Activated CD4-positive, CD25-positive, alpha-beta regulatory T cell treated with anti-CD3 and anti-CD28 coated beads, Interleukin-2, amount 50 U/mL, for 72 hours (primary cell): ENCODE results near the gene SLN.
A peak's percentile ranks its signal among the peaks of the same experiment; 100 is the strongest.

ENCODE experiments used
- DNase-seq: peaks from one replicate; pipeline ENCODE4 v3.0.0; 2021

The SLN gene

DNA sequence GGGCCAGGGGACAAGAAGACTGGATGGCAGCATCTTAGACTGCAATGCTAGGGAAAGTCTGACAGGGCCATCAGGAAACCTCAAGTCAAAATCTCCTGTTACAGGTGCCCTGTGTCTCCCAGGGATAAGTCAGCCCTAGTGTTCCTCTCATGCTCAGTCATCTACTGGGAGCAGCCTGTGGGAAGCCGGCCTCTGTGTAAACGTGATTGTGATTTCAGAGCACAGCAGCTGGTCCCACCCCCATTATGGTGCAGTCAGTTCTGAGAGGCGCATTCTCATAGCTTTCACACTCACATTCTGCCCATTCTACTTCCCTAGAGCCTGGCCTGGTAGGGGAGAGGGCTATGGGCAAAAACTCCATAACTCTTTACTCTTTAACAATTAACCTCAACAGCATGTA is 7.2 kb upstream of the SLN start:
- DNase-seq = no peak

DNA sequence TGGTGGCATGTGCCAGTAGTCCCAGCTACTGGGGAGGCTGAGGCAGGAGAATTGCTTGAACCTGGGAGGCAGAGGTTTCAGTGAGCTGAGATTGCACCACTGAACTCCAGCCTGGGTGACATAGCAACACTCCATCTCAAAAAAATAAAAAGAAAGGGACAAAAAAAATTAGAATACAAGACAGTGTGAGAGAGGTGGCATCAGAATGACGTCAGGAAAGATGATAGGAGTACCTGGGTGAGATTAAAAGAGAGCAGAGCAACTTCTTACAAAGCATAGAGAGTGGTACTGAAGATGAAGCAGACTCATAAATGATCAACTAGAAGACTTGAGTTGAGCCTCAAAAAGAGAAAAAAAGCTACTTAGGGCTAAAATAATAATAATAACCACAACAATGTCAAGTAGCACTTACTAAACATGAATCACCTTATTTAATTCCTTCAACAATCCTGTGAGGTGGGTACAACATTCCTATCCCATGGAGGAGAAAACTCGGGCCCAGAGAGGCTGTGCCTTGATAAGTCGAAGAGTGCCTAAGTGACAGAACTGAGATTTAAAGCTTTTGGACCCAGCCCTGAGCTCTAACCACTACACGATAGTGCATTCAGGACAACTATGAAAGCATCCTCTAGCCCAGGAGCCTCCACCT is 5.2 kb upstream of the SLN start:
- DNase-seq = no peak

DNA sequence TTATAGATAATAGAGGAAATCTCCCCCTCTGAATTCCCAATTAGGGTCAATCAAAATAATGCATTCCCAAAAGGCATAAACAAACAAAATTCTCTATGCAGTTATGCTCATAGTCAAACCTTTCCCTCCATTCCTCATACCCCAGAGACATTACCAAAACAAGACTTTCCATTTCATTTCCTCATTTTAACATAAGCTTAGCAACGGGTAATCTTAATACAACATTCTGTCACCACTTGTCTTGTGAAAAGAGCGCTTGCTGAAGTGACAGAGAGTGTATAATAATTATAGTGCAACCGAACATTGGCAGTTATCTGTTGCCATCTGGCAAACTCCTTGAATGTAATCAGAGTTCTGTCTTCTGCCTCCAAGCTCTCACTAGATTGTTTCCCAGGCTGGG is 1.2 kb upstream of the SLN start:
- no peak for DNase-seq

DNA sequence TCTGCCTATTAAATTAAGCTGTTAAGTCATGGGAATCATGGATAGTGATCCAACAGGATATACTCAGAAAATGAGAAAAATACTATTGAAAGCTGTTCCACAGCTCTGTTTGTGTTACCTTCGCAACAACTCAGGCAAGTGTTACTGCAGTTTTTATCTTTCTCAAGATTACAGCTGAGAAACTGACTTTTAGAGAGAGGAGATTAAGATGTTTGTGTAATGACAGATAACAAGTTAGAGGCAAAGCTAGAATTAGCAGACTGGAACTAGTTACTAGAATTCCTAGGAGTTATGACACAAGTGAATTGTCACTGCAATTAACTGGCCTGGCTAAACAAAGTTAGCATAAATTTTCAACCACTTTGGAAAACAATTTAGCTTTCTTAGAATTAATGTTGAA is 1.6 kb downstream of the SLN start:
- no peak for DNase-seq

DNA sequence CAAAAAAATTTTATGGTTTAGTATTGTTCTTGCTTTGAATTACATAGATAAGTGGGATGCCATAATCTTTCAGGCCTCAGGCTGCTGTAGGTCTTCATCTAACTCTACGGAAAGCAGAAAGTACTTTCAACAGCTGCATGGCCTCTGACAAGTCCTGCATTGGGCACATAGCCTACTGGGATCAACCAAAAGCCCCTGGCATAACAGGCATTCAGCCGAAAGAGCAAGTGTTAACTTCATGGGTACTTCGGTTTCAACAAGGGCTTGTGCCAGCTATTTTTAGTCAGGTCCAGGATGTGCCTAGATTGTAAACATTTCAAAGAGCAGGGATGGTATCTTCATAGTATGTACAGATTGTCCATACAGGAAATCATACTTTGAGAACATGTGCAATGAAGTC is 3.1 kb downstream of the SLN start:
- no peak for DNase-seq

DNA sequence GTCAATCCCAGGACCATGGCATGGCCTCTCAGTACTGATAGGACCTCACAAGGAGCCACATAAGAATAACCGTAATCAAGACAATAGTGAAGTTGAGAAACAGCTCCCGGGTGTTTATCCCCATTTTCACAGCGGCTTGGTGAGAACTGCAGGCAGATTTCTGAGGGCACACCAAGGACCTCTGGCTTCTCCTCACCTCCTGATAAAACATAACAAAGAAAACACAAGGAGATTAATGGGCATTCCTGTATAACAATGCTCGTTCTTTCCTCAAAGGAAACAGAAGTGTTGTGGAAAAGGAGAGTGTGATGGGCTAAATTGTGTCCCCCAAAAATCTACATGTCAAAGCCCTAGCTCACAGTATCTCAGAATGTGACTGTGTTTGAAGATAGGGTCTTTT is 4.0 kb downstream of the SLN start:
- DNase-seq = no peak

DNA sequence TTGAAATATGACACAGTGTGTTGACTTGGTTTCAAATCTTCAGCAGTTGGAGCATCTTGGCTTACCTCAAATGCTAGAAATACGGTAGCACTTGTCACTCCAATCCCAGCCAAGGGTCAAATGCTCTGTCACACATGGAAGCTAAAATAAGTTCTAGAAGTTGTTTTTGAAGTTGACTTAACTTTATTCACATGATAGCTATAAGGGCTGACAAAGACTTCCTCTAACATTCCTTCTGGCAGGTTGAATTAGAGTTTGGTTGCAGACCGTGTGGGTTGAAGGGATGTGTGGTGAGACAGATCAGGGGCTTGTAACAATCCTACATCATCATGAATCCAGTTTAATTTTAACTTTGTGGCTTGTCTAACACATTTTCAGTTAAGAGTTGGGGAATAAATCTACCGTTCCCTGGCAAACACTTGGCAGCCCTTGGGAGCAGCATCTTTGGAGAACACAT is 4.6 kb downstream of the SLN start:
- DNase-seq = no peak

DNA sequence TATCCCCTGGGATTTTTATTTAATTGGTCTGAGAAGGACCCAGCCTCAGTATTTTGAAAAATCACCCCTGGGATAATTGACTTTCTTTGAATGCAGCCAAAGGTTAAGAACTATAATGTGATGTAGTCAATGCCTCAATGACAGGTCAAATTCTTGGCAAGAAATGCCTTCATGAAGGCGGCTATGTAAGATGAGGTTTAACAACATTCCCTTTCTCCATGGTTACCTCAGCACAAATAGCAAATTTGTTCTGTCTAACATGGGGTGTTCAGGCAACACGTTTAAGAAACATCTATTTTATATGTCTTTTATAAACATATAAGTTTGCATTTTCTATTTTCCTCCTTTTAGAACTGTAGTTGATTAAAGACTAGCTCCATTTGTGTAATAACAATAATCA is 5.3 kb downstream of the SLN start:
- DNase-seq = no peak

- DNase-seq = no peak
These were observed 6.8 kb downstream of the SLN start for GRCh38 chr11:107705027-107705426.

- no peak for DNase-seq
These were observed 7.4 kb downstream of the SLN start for GRCh38 chr11:107704451-107704850.

DNA sequence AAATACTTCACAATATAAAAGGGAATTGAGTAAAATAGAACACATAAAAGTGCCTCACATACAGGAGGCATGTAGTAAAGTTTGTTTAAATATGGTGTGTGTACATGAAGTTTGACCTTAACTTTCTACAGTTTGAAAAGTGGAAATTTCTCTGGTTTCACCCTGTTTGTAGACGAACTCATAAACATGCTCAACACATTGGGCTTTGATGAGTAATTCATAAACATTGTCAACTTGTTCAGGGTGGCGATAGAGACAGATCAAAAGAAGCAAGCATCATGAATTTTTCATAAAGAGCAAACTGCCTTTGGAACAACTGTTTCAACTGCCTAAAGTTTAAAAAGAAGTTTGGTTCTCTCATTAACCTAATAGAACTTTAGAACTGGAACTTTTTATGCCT is 9.1 kb downstream of the SLN start:
- DNase-seq = no peak

DNA sequence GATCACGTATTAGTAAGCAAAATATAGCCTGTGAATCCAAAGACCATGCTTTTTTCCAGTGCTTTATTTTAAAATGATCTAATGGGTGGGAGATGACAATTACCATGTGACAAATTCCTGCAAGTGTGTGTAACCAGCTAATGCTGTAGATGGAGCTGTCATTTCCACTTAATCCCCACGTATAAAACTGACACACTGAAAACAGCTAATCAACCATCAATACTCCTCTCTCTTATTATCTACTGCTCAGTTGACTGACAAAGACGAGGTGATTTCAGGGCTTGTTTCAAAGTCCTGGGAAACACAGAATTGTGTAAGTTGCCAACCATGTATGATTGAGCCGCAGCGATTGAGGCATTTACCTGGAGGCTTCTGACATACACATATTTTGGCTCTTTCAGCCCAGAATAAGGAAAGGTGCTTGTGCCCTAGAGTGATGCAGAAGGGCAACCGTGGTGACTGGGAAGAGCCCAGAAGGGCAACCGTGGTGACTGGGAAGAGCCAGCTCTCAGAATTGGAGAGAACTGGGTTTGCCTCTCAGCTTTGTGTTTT is 9.7 kb downstream of the SLN start:
- DNase-seq = no peak

GRCh38 chr11:107699371-107700285 is 12.2 kb downstream of the SLN start:
- no peak for DNase-seq

DNA sequence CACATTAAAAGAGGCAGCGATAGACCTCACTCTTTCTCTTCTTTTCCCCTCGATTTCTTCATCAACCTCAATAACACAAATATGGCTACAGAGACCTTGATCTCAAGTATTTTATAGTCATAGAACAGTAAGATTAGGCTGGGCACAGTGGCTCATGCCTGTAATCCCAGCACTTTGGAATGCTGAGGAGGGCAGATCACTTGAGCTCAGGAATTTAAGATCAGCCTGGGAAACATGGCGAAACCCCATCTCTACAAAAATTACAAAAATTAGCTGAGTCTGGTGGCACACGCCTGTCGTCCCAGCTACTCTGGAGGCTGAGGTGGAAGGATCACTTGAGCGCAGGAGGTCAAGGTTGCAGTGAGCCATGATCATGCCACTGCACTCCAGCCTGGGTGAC is 14.6 kb downstream of the SLN start:
- no peak for DNase-seq

DNA sequence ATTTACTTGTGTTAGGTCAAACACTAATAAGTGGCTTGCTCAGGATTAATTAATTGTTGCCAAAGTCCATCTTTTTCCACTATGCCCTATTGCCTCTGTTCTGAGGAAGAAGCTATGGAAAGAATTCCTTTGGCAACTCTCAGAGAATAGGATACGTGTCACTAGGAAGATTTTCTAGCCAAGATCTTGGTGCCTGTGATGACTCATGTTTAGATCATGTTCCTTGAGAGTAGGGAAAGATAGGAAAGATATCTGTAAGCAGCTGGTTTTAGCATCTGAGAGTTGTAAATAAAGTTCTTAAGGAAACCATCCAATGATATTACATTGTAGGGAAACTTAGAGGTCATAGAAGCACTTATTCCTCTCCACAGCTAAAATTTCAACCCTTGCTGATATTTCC is 15.7 kb downstream of the SLN start:
- DNase-seq = no peak

DNA sequence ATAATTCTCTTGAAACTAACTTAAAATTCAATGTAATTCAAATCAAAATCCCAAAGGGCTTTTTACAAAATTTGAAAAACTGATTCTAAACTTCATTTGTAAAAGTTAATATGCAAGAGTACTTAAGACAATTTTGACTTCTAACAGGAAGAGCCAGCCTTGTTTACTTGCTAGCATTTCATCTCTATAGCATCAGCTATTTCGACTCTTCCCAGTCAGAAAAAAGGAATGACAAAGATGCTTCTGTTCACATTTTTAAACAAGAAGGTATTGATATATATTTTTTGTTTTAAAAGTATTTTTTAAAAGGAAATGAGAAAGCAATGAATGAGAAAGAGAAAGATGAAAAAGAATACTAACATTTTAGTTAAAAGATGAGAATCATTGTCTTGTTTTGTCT is 16.4 kb downstream of the SLN start:
- no peak for DNase-seq

DNA sequence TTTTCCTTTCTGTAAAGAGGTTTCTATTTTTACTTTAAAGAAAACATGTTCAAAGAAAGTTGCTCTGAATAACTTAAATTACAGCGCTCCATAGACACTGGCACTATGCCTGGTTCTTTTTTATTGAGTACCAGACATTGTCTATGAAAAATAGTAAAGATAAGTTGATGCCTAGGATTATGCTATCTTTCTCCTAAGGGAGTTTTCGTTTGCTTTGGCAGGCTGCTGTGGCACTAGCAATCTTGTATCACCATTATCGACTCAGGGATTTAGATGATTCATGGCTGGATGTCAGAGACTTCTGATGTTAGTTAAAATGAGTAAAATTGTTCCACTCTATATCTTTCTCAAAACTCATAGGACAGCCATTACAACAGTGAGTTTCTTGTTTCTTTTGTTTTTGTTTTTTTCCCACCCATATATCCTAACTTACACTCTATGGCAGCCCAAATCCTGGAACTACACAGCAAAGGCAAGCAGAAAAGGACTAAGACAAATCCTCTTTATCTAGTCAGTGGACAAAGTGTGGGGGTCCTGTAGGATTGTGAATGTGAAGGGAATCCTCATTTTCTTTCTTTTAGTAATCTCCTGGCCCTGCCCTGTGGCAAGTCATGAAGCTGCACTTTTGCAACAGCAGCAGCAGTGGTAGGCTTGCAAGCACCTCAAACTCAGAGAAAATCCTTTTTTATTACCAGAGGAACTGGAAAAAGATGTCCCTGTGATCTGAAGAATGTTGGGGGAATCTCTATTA is 20.7 kb downstream of the SLN start:
- DNase-seq = no peak

GRCh38 chr11:107689317-107690202 is 22.3 kb downstream of the SLN start:
- DNase-seq = peak; percentile 34

- DNase-seq = no peak
These were observed 23.4 kb downstream of the SLN start for GRCh38 chr11:107688322-107688918.

DNA sequence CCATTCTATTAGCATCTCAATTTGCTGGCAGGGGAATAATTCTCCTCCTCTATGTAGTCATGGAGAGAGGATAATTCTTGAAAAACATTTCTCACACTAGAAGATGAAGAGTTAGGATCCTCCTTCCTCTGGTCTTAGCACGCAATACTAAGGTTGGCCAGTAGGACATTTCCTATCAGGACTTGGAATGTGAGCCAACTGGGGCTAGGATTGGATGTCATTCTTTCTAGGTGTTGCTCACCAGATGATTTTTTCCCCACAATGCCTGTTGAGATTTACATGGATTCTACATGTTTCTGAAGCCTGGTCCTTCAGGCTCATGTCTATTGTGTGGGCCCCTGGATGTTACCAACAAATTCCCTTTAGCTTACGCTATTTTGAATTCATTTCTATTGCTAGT is 28.0 kb downstream of the SLN start:
- no peak for DNase-seq

DNA sequence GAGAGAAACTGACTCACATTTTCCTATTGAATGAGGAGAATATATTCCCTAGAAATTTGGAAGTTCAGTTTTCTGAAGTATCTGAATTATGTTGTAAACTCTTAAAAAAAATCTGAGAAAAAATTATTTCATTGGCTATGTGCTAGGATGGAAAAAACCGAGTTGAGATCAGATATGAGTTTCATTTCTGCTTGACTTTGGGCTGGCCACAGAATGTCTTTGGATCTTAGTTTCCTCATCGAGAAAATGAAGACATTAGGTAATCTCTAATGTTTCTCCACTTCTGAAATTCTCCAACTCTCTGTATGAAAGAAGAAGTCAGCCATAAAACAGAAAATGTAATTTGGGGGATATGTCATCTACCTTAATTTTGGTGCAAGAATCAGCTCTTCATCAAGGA is 28.8 kb downstream of the SLN start:
- no peak for DNase-seq

GRCh38 chr11:107682572-107682971 is 29.3 kb downstream of the SLN start:
- DNase-seq = no peak
